Measurements from ENCODE around the gene SUSD2. TPM values are rescaled to one million over a fixed set of nuclear protein-coding genes. Genes with fewer than 3 reads are reported as not detected.

SUSD2 gene
- polyA plus RNA-seq, 1 donor (not counting 4 experiments of a cell fraction or from before 2014, with no cell fraction given): 0.01 TPM

DNA sequence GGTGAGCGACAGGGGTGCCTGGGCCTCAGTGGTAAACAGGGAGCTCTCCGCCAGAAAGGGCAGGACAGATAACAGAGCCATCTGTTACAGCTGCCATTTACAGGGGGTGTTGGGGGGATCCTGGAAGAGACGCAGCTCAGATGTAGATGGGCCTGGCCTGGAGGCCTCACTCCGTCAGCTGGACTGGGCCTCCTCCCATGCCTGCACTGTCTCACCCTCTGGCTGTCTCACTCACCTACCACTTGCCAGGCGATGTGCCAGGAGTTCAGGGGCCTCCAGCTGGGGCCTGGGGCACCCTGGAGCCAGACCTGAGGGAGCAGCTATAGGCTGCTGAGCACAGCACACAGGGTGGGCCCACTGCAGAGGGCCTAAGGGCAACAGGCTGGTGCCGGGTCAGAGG is 16.3 kb upstream of the SUSD2 start:
- Histone ChIP-seq H4K20me1 (ENCODE audit: control insufficient read depth, extremely low read depth, insufficient read depth, low read length) (peaks cover under 1% of the 10 kb centered on the region), H3K27me3 (ENCODE audit: control insufficient read depth, extremely low read depth, insufficient read depth, low read length) (no peaks in the 10 kb centered on the region), H3K9me1 (ENCODE audit: control insufficient read depth, extremely low read depth, insufficient read depth, low read length) (no peaks in the 10 kb centered on the region), H3K27ac (ENCODE audit: control insufficient read depth, insufficient read depth, low read length) (no peak overlapping the region), H2AFZ (ENCODE audit: control insufficient read depth, low read length) (no peak overlapping the region), H3K4me1 (ENCODE audit: control insufficient read depth, extremely low read depth, insufficient read depth, low read length) (no peaks in the 10 kb centered on the region), H3K4me2 (ENCODE audit: control insufficient read depth, extremely low read depth, insufficient read depth, low read depth, low read length) (no peak overlapping the region), H3K9me3 (ENCODE audit: control insufficient read depth, low read depth, low read length) (no peaks in the 10 kb centered on the region), H3K9ac (ENCODE audit: control insufficient read depth, extremely low read depth, insufficient read depth, low read length) (no peak overlapping the region), H3K79me2 (ENCODE audit: control insufficient read depth, insufficient read depth, low read length) (no peaks in the 10 kb centered on the region), H3K4me3 (ENCODE audit: control insufficient read depth in 2 of 3, extremely low read depth in 1 of 3, insufficient read depth in 2 of 3, low read depth in 1 of 3, low read length in 3 of 3) (no peak overlapping the region), H3K36me3 (ENCODE audit: control insufficient read depth in 2 of 2, extremely low read depth in 1 of 2, insufficient read depth in 2 of 2, low read length in 2 of 2) (peaks cover 5 to 10% of the 10 kb centered on the region in 2 experiments)
- dilution Hi-C loops (cut with MboI; ENCODE audit: extremely low pct_ligation_motif_present, low sequenced_read_pairs): no loop called here
- FAIRE-seq: no peak
- no peak for DNase-seq (ENCODE audit: low read depth, low spot score)
- TF ChIP-seq, protein P1, sequence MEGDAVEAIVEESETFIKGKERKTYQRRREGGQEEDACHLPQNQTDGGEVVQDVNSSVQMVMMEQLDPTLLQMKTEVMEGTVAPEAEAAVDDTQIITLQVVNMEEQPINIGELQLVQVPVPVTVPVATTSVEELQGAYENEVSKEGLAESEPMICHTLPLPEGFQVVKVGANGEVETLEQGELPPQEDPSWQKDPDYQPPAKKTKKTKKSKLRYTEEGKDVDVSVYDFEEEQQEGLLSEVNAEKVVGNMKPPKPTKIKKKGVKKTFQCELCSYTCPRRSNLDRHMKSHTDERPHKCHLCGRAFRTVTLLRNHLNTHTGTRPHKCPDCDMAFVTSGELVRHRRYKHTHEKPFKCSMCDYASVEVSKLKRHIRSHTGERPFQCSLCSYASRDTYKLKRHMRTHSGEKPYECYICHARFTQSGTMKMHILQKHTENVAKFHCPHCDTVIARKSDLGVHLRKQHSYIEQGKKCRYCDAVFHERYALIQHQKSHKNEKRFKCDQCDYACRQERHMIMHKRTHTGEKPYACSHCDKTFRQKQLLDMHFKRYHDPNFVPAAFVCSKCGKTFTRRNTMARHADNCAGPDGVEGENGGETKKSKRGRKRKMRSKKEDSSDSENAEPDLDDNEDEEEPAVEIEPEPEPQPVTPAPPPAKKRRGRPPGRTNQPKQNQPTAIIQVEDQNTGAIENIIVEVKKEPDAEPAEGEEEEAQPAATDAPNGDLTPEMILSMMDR (optimal IDR thresholded peaks at IDR 0.05 in 1 of 3, IDR thresholded peaks at IDR 0.05 in 1 of 3, conservative IDR thresholded peaks at IDR 0.05 in 1 of 3; ENCODE audit: extremely low read depth in 1 of 3, insufficient read depth in 2 of 3, low read length in 3 of 3): no peak
- TF ChIP-seq EZH2 (IDR thresholded peaks at IDR 0.05; ENCODE audit: low read length): no peak

DNA sequence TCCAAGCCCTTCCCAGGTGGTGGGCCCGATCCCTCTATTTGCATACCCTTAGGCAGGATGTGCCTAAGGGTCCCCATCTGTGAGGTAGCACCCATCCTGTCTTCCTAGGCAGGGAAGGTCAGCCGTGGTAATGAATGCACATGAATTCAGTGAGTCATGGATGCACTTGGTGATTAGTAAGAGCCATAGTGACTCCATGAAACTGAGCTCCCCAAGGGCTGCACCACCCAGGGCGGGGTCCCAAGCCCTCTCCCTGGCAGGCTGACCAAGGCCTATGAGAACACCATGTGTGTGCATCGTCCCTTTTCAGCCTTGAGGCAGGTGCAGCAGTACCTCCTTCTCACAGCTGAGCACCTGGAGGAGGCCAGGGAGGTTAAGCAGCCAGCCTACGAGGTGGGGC is 15.6 kb upstream of the SUSD2 start:
- no peaks in the 10 kb centered on the region for H3K9me1 ChIP-seq (ENCODE audit: control insufficient read depth, extremely low read depth, insufficient read depth, low read length)
- no peak overlapping the region for H2AFZ ChIP-seq (ENCODE audit: control insufficient read depth, low read length)
- no peak overlapping the region for H3K4me3 ChIP-seq (ENCODE audit: control insufficient read depth in 2 of 3, extremely low read depth in 1 of 3, insufficient read depth in 2 of 3, low read depth in 1 of 3, low read length in 3 of 3)
- H3K9me3 ChIP-seq (ENCODE audit: control insufficient read depth, low read depth, low read length): no peaks in the 10 kb centered on the region
- H3K4me2 ChIP-seq (ENCODE audit: control insufficient read depth, extremely low read depth, insufficient read depth, low read depth, low read length): no peak overlapping the region
- TF ChIP-seq, protein P1 (optimal IDR thresholded peaks at IDR 0.05 in 1 of 3, IDR thresholded peaks at IDR 0.05 in 1 of 3, conservative IDR thresholded peaks at IDR 0.05 in 1 of 3; ENCODE audit: extremely low read depth in 1 of 3, insufficient read depth in 2 of 3, low read length in 3 of 3): no peak
- no peak for TF ChIP-seq EZH2 (IDR thresholded peaks at IDR 0.05; ENCODE audit: low read length)
- no peak for FAIRE-seq
- no peak overlapping the region for H3K27ac ChIP-seq (ENCODE audit: control insufficient read depth, insufficient read depth, low read length)
- no peaks in the 10 kb centered on the region for H3K27me3 ChIP-seq (ENCODE audit: control insufficient read depth, extremely low read depth, insufficient read depth, low read length)
- no peak overlapping the region for H3K9ac ChIP-seq (ENCODE audit: control insufficient read depth, extremely low read depth, insufficient read depth, low read length)
- no peaks in the 10 kb centered on the region for H4K20me1 ChIP-seq (ENCODE audit: control insufficient read depth, extremely low read depth, insufficient read depth, low read length)
- DNase-seq (ENCODE audit: low read depth, low spot score): no peak
- H3K36me3 ChIP-seq (ENCODE audit: control insufficient read depth in 2 of 2, extremely low read depth in 1 of 2, insufficient read depth in 2 of 2, low read length in 2 of 2): peaks cover 5 to 8% of the 10 kb centered on the region in 2 experiments
- H3K4me1 ChIP-seq (ENCODE audit: control insufficient read depth, extremely low read depth, insufficient read depth, low read length): no peaks in the 10 kb centered on the region
- H3K79me2 ChIP-seq (ENCODE audit: control insufficient read depth, insufficient read depth, low read length): no peaks in the 10 kb centered on the region
- dilution Hi-C loops (cut with MboI; ENCODE audit: extremely low pct_ligation_motif_present, low sequenced_read_pairs): no loop called here

All from keratinocyte (primary cell).